Calu3 (cell line): ENCODE measurements around the gene HMCN2. TPM values are rescaled to one million over a fixed set of nuclear protein-coding genes. Genes with fewer than 3 reads are reported as not detected.
"Not testable (repeated sequence)": the region's sequence is repeated elsewhere in the genome, so short reads cannot be mapped to it uniquely, and the experiment has no call there.

ENCODE experiments used
- BruUV-seq: library from RNA; stranded (reverse); fragments of 400-500 nt; replicated peaks from 2 replicates; lab custom pipeline; 2021; lab: Mats Ljungman, UMichigan
- CTCF ChIA-PET: fragments of 300-600 bp; sonication (Branson Sonifier 250); formaldehyde crosslinking; loops from one replicate; lab custom pipeline; 2022; ENCODE audit warnings: antibody characterized with exemption; lab: Charles Lee
- DNase-seq: peaks from one replicate; pipeline ENCODE4 v3.0.0; 2022
- H3K27ac Mint-ChIP-seq: one replicate; pipeline ENCODE4 v1.8.0; 2022; ENCODE audit warnings: mixed read lengths; ENCODE audit not compliant: unreplicated experiment
- H3K27me3 Mint-ChIP-seq: one replicate; pipeline ENCODE4 v1.8.0; 2022; ENCODE audit warnings: mixed read lengths; ENCODE audit not compliant: unreplicated experiment
- H3K36me3 Mint-ChIP-seq: one replicate; pipeline ENCODE4 v1.8.0; 2022; ENCODE audit warnings: mild to moderate bottlenecking, moderate library complexity, mixed read lengths; ENCODE audit not compliant: insufficient read depth, unreplicated experiment
- H3K4me1 Mint-ChIP-seq: one replicate; pipeline ENCODE4 v1.8.0; 2022; ENCODE audit warnings: mild to moderate bottlenecking, low read depth, mixed read lengths; ENCODE audit not compliant: unreplicated experiment
- H3K4me3 Mint-ChIP-seq: one replicate; pipeline ENCODE4 v1.8.0; 2022; ENCODE audit warnings: mild to moderate bottlenecking, low read depth, moderate library complexity, mixed read lengths; ENCODE audit not compliant: unreplicated experiment
- H3K9me3 Mint-ChIP-seq: one replicate; pipeline ENCODE4 v1.8.0; 2022; ENCODE audit warnings: low read depth, mixed read lengths; ENCODE audit not compliant: unreplicated experiment
- CTCF ChIP-seq: fragments of 200-600 bp; IDR thresholded peaks from one replicate; pipeline ENCODE4 v1.8.0; 2022; ENCODE audit warnings: antibody characterized with exemption; ENCODE audit not compliant: unreplicated experiment
- intact Hi-C: fragments of 100-400 bp; cut with micrococcal nuclease; formaldehyde crosslinking; loops from one replicate; pipeline ENCODE4 v1.10.0; 2022; ENCODE audit not compliant: unreplicated experiment
- total RNA-seq: library from RNA; stranded (reverse); gene quantifications from 2 replicates; pipeline ENCODE4 v1.2.3, GENCODE V29; 2022

HMCN2 gene
- total RNA-seq, 1 experiment from 2014 or later = not detected

GRCh38 chr9:130246126-130246525 is 19.4 kb upstream of the HMCN2 start:
- no peaks in the 10 kb centered on the region for H3K36me3 Mint-ChIP-seq
- CTCF ChIA-PET = no interaction called here
- BruUV-seq = no TSS peak
- no peak for TF ChIP-seq CTCF
- H3K4me1 Mint-ChIP-seq = no peaks in the 10 kb centered on the region
- DNase-seq = no peak
- H3K4me3 Mint-ChIP-seq = no peak overlapping the region
- intact Hi-C loops = no loop called here
- H3K9me3 Mint-ChIP-seq = no peaks in the 10 kb centered on the region
- no peak overlapping the region for H3K27ac Mint-ChIP-seq
- H3K27me3 Mint-ChIP-seq = no peaks in the 10 kb centered on the region

GRCh38 chr9:130254747-130255630 is 10.6 kb upstream of the HMCN2 start:
- peaks cover 38% of the 10 kb centered on the region for H3K27me3 Mint-ChIP-seq
- H3K27ac Mint-ChIP-seq = no peak overlapping the region
- no peaks in the 10 kb centered on the region for H3K4me1 Mint-ChIP-seq
- no peaks in the 10 kb centered on the region for H3K9me3 Mint-ChIP-seq
- intact Hi-C loops = no loop called here
- H3K36me3 Mint-ChIP-seq = no peaks in the 10 kb centered on the region
- CTCF ChIA-PET = no interaction called here
- DNase-seq = no peak
- no peak for TF ChIP-seq CTCF
- H3K4me3 Mint-ChIP-seq = no peak overlapping the region
- no TSS peak for BruUV-seq

GRCh38 chr9:130255631-130256134 is 9.9 kb upstream of the HMCN2 start:
- no peak for DNase-seq
- Mint-ChIP-seq H3K36me3 (no peaks in the 10 kb centered on the region), H3K27ac (no peak overlapping the region), H3K4me1 (no peaks in the 10 kb centered on the region), H3K4me3 (no peak overlapping the region), H3K27me3 (peaks cover 45% of the 10 kb centered on the region), H3K9me3 (no peaks in the 10 kb centered on the region)
- intact Hi-C loops = no loop called here
- CTCF ChIA-PET = no interaction called here
- BruUV-seq = no TSS peak
- TF ChIP-seq CTCF = no peak

GRCh38 chr9:130256644-130257043 is 8.9 kb upstream of the HMCN2 start:
- intact Hi-C loops = no loop called here
- Mint-ChIP-seq H3K4me3 (no peak overlapping the region), H3K27ac (no peak overlapping the region), H3K4me1 (no peaks in the 10 kb centered on the region), H3K27me3 (peaks cover 52% of the 10 kb centered on the region), H3K36me3 (no peaks in the 10 kb centered on the region), H3K9me3 (no peaks in the 10 kb centered on the region)
- BruUV-seq = no TSS peak
- CTCF ChIA-PET = no interaction called here
- no peak for TF ChIP-seq CTCF
- DNase-seq = no peak

GRCh38 chr9:130258137-130258536 is 7.4 kb upstream of the HMCN2 start:
- H3K4me3 Mint-ChIP-seq, H3K4me1 Mint-ChIP-seq, H3K27ac Mint-ChIP-seq, H3K9me3 Mint-ChIP-seq, BruUV-seq, intact Hi-C loops, H3K36me3 Mint-ChIP-seq, DNase-seq: not testable (repeated sequence)
- H3K27me3 Mint-ChIP-seq = peaks cover 56% of the 10 kb centered on the region
- CTCF ChIA-PET = interaction anchor here (0.6 kb wide), 2 partner anchors 16 to 105 kb away, joined by 4 read pairs; no protein-coding TSS in a partner anchor
